Pons (tissue), 1 donor: ENCODE results near the gene ARID3C.

Experiments used
- DNase-seq: peaks from one replicate; pipeline ENCODE4 v3.0.0-alpha.2; 2016; ENCODE audit warnings: low spot score

The ARID3C gene

GRCh38 chr9:34628656-34629490, at the start of gene ARID3C:
TSS of gene ARID3C (minus strand) at chr9:34629066. CDS start at chr9:34628014, 1,052 bp downstream.
- DNase-seq, result no peak

GRCh38 chr9:34675869-34676268, 47.0 kb upstream of the ARID3C start:
- no peak for DNase-seq

- DNase-seq, result peak; percentile 37
Observed at GRCh38 chr9:34675048-34675714, 46.3 kb upstream of the ARID3C start.

GRCh38 chr9:34674440-34674839, 45.6 kb upstream of the ARID3C start:
- DNase-seq, result no peak

GRCh38 chr9:34671307-34671706, 42.4 kb upstream of the ARID3C start:
- DNase-seq, result no peak

GRCh38 chr9:34669809-34670562, 41.1 kb upstream of the ARID3C start:
- DNase-seq, result no peak

- DNase-seq, result peak; percentile 96
Observed at GRCh38 chr9:34665381-34666250, 36.8 kb upstream of the ARID3C start.

GRCh38 chr9:34665067-34665380, 36.2 kb upstream of the ARID3C start:
- DNase-seq, result no peak

GRCh38 chr9:34664281-34665066, 35.6 kb upstream of the ARID3C start:
- peak; percentile 83 for DNase-seq

GRCh38 chr9:34663303-34663605, 34.4 kb upstream of the ARID3C start:
- DNase-seq, result no peak

GRCh38 chr9:34662526-34663302, 33.8 kb upstream of the ARID3C start, which contains the start of gene CCL27:
TSS of gene CCL27 (minus strand) at chr9:34662657. CDS start at chr9:34662633, 24 bp downstream.
- DNase-seq, result no peak

GRCh38 chr9:34659592-34660253, 30.9 kb upstream of the ARID3C start:
- DNase-seq, result no peak

- DNase-seq, result no peak
Observed at GRCh38 chr9:34658461-34658860, 29.6 kb upstream of the ARID3C start.

GRCh38 chr9:34656992-34657391, 28.1 kb upstream of the ARID3C start:
- no peak for DNase-seq

GRCh38 chr9:34655394-34655793, 26.5 kb upstream of the ARID3C start:
- DNase-seq, result no peak

- DNase-seq, result peak; percentile 68
Observed at GRCh38 chr9:34654323-34655051, 25.6 kb upstream of the ARID3C start.

- no peak for DNase-seq
Observed at GRCh38 chr9:34653151-34654072, 24.5 kb upstream of the ARID3C start.

- DNase-seq, result no peak
Observed at GRCh38 chr9:34652602-34653000, 23.7 kb upstream of the ARID3C start.
